Osteoblast (primary cell): ENCODE results near the gene HSD17B1. TPM values are rescaled to one million over a fixed set of nuclear protein-coding genes. Genes with fewer than 3 reads are reported as not detected.

Source experiments
- DNase-seq: peaks from one replicate; pipeline ENCODE4 v3.0.0; 2011; ENCODE audit warnings: low spot score, mixed read lengths; ENCODE audit not compliant: insufficient read length; ENCODE audit errors: missing footprints
- H2AFZ ChIP-seq: 2 replicates; pipeline ENCODE4 v1.6.0; 2011; ENCODE audit warnings: mild to moderate bottlenecking, low read length
- H3K27ac ChIP-seq: 2 replicates; pipeline ENCODE4 v1.5.1; 2011; ENCODE audit warnings: mild to moderate bottlenecking, low read depth, low read length, moderate library complexity
- H3K27me3 ChIP-seq: 2 replicates; pipeline ENCODE4 v1.6.0; 2012; ENCODE audit warnings: mild to moderate bottlenecking, control low read depth, inconsistent platforms, low read length, moderate library complexity; ENCODE audit not compliant: insufficient read depth
- H3K36me3 ChIP-seq: 2 replicates; pipeline ENCODE4 v1.5.1; 2011; ENCODE audit warnings: mild to moderate bottlenecking, low read length, control low read depth, moderate library complexity; ENCODE audit not compliant: insufficient read depth
- H3K4me1 ChIP-seq: 2 replicates; pipeline ENCODE4 v1.5.1; 2011; ENCODE audit warnings: mild to moderate bottlenecking, low read length, control low read depth, moderate library complexity; ENCODE audit not compliant: insufficient read depth
- H3K4me2 ChIP-seq: 2 replicates; pipeline ENCODE4 v1.6.0; 2011; ENCODE audit warnings: mild to moderate bottlenecking, low read length; ENCODE audit not compliant: insufficient read depth
- H3K4me3 ChIP-seq: fragments of 200-600 bp; sonication (generic); 3 replicates; pipeline ENCODE4 v1.5.1; 2012; ENCODE audit warnings: mild to moderate bottlenecking, low read length, inconsistent platforms; ENCODE audit not compliant: insufficient read depth
- H3K79me2 ChIP-seq: 2 replicates; pipeline ENCODE4 v1.6.0; 2012; ENCODE audit warnings: mild to moderate bottlenecking, low read length, control low read depth, inconsistent platforms; ENCODE audit not compliant: insufficient read depth
- H3K9me3 ChIP-seq: 2 replicates; pipeline ENCODE4 v1.5.1; 2011; ENCODE audit warnings: low read depth, low read length, control low read depth
- H4K20me1 ChIP-seq: 2 replicates; pipeline ENCODE4 v1.6.0; 2012; ENCODE audit warnings: mild to moderate bottlenecking, low read length, control low read depth; ENCODE audit not compliant: insufficient read depth
- total RNA-seq: library from RNA; depleted of rRNA; stranded (reverse); fragments of >200 nt; gene quantifications from 2 replicates; pipeline ENCODE4 v1.2.3, GENCODE V29; 2012
- TF ChIP-seq, protein P1 (sequence below): IDR thresholded peaks from 2 replicates; pipeline ENCODE4 v1.5.1; 2011; ENCODE audit warnings: mild to moderate bottlenecking, low read depth, low read length, moderate library complexity; ENCODE audit errors: extremely low read depth

HSD17B1 gene
- total RNA-seq, 1 donor = 1.1 TPM

DNA sequence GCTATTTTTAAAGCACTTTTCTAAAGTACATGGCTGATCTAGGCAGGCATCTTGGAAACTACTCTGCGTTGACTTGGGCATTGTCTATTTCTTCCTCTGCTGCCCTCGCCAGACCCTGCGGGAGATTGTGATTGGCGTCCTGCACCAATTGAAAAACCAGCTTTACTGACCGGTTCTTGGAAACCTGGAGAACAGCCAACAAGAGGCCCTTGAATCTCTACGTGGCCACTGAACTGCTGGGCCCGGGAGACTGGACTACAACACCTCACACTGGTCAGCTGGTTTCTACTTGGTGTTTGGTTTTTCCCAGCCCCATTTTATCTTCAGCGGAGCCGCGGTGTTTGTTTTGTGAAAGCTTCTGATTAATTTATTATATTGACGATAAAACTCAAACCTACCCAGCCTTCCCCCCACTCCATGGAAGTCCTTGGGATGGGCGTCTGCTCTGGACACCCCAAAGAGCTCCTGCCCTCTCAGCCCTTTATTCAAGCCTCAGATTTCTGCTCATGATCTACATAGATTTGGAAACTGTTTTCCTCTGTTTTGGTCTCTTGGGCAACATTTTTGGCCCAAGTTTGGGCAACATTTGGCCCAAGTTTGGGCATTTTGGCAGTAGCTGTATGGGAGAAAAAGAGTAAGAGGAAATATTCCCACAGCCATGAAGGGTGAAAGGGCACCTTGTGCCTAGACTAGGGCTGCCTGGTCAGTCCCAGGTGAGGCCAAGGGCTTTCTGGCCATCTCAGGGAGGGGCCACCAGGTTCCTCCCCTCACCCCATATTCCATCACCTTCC, 18.9 kb downstream of the HSD17B1 start:
- DNase-seq = peak; percentile 43
- H2AFZ ChIP-seq = no peak overlapping the region
- no peaks in the 10 kb centered on the region for H3K27me3 ChIP-seq
- H3K36me3 ChIP-seq = peaks cover 62% of the 10 kb centered on the region
- H3K4me2 ChIP-seq = no peak overlapping the region
- peaks cover 57% of the 10 kb centered on the region for H3K79me2 ChIP-seq
- H3K27ac ChIP-seq = no peak overlapping the region
- peaks cover 9% of the 10 kb centered on the region for H3K4me1 ChIP-seq
- H3K4me3 ChIP-seq = no peak overlapping the region
- H3K9me3 ChIP-seq = no peaks in the 10 kb centered on the region
- peaks cover 18% of the 10 kb centered on the region for H4K20me1 ChIP-seq
- TF ChIP-seq, protein P1, sequence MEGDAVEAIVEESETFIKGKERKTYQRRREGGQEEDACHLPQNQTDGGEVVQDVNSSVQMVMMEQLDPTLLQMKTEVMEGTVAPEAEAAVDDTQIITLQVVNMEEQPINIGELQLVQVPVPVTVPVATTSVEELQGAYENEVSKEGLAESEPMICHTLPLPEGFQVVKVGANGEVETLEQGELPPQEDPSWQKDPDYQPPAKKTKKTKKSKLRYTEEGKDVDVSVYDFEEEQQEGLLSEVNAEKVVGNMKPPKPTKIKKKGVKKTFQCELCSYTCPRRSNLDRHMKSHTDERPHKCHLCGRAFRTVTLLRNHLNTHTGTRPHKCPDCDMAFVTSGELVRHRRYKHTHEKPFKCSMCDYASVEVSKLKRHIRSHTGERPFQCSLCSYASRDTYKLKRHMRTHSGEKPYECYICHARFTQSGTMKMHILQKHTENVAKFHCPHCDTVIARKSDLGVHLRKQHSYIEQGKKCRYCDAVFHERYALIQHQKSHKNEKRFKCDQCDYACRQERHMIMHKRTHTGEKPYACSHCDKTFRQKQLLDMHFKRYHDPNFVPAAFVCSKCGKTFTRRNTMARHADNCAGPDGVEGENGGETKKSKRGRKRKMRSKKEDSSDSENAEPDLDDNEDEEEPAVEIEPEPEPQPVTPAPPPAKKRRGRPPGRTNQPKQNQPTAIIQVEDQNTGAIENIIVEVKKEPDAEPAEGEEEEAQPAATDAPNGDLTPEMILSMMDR = no peak

DNA sequence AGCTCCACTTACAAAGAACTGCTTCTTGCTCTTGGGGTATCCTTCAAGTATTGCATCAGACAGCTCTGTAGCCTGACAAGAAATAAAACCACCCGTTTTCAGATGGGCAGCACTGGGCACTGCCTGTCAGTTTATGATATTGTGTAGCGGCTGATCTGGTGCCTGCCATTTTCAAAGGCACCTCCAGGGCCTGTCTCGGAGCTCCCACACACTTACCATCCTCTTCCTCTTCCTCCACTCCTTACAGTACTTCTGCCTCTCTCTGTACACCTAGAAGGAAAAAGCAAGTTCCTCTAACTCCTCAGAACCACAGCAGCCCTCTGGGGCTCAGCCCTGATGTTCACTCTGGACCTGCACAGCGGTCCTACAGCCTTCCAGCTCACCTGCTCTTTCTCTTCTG, 20.4 kb downstream of the HSD17B1 start:
- Histone ChIP-seq H4K20me1 (peaks cover 18% of the 10 kb centered on the region), H3K79me2 (peaks cover 55% of the 10 kb centered on the region), H3K4me3 (no peak overlapping the region), H3K36me3 (peaks cover 62% of the 10 kb centered on the region), H3K27me3 (no peaks in the 10 kb centered on the region), H3K4me1 (peaks cover 9% of the 10 kb centered on the region), H3K27ac (no peak overlapping the region), H3K4me2 (no peak overlapping the region), H3K9me3 (no peaks in the 10 kb centered on the region), H2AFZ (no peak overlapping the region)
- no peak for DNase-seq
- TF ChIP-seq, protein P1 = no peak

DNA sequence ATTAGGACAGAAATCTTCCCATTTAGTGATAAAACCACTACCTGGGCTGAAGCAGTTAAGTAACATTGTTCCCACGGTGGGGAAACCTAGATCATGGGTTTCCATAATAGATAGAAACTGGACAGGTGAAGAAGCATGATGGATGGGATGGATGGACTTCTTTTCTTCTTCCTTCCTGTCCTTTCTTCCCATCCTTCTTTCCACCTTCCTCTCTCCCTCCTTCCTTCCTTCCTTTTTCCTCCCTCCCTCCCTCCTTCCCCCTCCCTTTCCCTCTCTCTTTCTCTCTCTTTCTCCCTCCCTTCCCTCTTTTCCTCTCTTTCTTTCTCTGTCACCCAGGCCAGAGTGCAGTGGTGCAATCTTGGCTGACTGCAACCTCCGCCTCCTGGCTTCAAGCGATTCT, 21.7 kb downstream of the HSD17B1 start:
- H3K9me3 ChIP-seq = no peaks in the 10 kb centered on the region
- H4K20me1 ChIP-seq = peaks cover 14% of the 10 kb centered on the region
- H3K4me2 ChIP-seq = no peak overlapping the region
- H3K4me1 ChIP-seq = peaks cover 15% of the 10 kb centered on the region
- H3K36me3 ChIP-seq = peaks cover 53% of the 10 kb centered on the region
- H2AFZ ChIP-seq = no peak overlapping the region
- no peaks in the 10 kb centered on the region for H3K27me3 ChIP-seq
- DNase-seq = no peak
- peaks cover 51% of the 10 kb centered on the region for H3K79me2 ChIP-seq
- TF ChIP-seq, protein P1 = no peak
- no peak overlapping the region for H3K4me3 ChIP-seq
- no peak overlapping the region for H3K27ac ChIP-seq

DNA sequence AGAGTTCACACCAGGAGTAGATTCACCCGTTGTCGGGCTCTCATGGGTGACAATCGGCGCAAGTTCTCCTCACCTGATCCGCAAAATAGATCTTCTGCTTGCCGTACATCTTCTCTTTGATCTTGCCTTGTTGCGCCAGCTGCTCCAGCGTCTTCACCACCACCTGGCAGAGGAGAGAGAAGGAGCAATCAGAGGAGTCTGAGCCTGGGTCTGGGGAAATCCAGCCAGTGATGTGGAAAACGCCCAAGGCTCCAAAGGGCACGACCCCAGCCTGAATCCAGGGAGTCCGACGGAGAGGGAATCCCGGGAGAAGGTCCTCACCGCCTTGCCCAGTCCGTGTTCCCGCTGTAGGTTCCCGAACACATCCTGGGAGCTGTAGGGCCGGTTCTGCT, 24.4 kb downstream of the HSD17B1 start:
- peaks cover 15% of the 10 kb centered on the region for H3K4me1 ChIP-seq
- TF ChIP-seq, protein P1 = no peak
- peaks cover 53% of the 10 kb centered on the region for H3K36me3 ChIP-seq
- H3K27ac ChIP-seq = peak overlapping the region; percentile 65
- H2AFZ ChIP-seq = no peak overlapping the region
- peak; percentile 86 for DNase-seq
- H3K4me2 ChIP-seq = peak overlapping the region; percentile 99
- H3K79me2 ChIP-seq = peaks cover 41% of the 10 kb centered on the region
- no peaks in the 10 kb centered on the region for H3K27me3 ChIP-seq
- H4K20me1 ChIP-seq = peaks cover 5% of the 10 kb centered on the region
- no peaks in the 10 kb centered on the region for H3K9me3 ChIP-seq
- peak overlapping the region; percentile 98 for H3K4me3 ChIP-seq
